HL-60 (cell line): Measurements from ENCODE around the gene ACSL6.

Experiments
- GABPA ChIP-seq: IDR thresholded peaks from 2 replicates; pipeline ENCODE4 v1.6.1; 2012; ENCODE audit warnings: low read depth
- POLR2AphosphoS5 ChIP-seq: IDR thresholded peaks from 2 replicates; pipeline ENCODE4 v1.6.1; 2012; ENCODE audit warnings: low read depth
- TF ChIP-seq, protein P1 (sequence below): IDR thresholded peaks from one replicate; pipeline ENCODE4 v1.5.1; 2011; ENCODE audit warnings: low read length, control low read depth, inconsistent platforms; ENCODE audit not compliant: insufficient read depth

DNA sequence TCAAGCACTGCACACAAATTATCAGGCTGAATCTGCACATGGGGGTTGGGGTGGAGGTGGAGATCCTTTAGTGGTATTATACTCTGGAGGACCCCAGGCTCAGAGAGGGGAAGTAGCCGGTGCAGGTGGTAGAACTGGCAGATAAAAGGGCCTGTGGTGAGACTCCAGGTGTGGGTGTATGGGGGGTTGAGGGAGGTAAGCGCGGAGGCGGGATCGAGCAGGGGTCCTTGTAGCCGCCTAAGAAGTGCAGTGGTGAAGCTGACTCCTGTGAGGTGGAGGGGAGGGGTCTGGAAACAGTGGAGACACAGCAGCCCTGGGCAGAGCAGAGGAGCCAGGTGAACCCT, 841 bp downstream of the ACSL6 start:
- TF ChIP-seq, protein P1, sequence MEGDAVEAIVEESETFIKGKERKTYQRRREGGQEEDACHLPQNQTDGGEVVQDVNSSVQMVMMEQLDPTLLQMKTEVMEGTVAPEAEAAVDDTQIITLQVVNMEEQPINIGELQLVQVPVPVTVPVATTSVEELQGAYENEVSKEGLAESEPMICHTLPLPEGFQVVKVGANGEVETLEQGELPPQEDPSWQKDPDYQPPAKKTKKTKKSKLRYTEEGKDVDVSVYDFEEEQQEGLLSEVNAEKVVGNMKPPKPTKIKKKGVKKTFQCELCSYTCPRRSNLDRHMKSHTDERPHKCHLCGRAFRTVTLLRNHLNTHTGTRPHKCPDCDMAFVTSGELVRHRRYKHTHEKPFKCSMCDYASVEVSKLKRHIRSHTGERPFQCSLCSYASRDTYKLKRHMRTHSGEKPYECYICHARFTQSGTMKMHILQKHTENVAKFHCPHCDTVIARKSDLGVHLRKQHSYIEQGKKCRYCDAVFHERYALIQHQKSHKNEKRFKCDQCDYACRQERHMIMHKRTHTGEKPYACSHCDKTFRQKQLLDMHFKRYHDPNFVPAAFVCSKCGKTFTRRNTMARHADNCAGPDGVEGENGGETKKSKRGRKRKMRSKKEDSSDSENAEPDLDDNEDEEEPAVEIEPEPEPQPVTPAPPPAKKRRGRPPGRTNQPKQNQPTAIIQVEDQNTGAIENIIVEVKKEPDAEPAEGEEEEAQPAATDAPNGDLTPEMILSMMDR = no peak
- TF ChIP-seq POLR2AphosphoS5 (no peak), GABPA (no peak)
